BLaER1 (cell line): ENCODE results near the gene RYR1.
"Not testable (repeated sequence)": the region's sequence is repeated elsewhere in the genome, so short reads cannot be mapped to it uniquely, and the experiment has no call there.

Experiments used
- H3K27ac ChIP-seq: shearing (Covaris generic); formaldehyde crosslinking; 2 replicates; pipeline ENCODE4 v1.8.1; 2022
- H3K27me3 ChIP-seq: shearing (Covaris generic); formaldehyde crosslinking; 2 replicates; pipeline ENCODE4 v1.8.1; 2022
- H3K36me3 ChIP-seq: shearing (Covaris generic); formaldehyde crosslinking; 2 replicates; pipeline ENCODE4 v1.8.1; 2022
- H3K4me1 ChIP-seq: shearing (Covaris generic); formaldehyde crosslinking; 2 replicates; pipeline ENCODE4 v1.8.1; 2022
- H3K4me2 ChIP-seq: shearing (Covaris generic); formaldehyde crosslinking; 2 replicates; pipeline ENCODE4 v1.8.1; 2022
- H3K4me3 ChIP-seq: shearing (Covaris generic); formaldehyde crosslinking; 2 replicates; pipeline ENCODE4 v1.8.1; 2022
- H3K9ac ChIP-seq: shearing (Covaris generic); formaldehyde crosslinking; 2 replicates; pipeline ENCODE4 v1.8.1; 2022
- H3K9me3 ChIP-seq: shearing (Covaris generic); formaldehyde crosslinking; 2 replicates; pipeline ENCODE4 v1.8.1; 2022
- H4K20me1 ChIP-seq: shearing (Covaris generic); formaldehyde crosslinking; 2 replicates; pipeline ENCODE4 v1.8.1; 2022
- Cebpa-rat ChIP-seq: shearing (Covaris generic); IDR thresholded peaks from 2 replicates; pipeline ENCODE4 v1.8.1; 2022

Gene RYR1

DNA sequence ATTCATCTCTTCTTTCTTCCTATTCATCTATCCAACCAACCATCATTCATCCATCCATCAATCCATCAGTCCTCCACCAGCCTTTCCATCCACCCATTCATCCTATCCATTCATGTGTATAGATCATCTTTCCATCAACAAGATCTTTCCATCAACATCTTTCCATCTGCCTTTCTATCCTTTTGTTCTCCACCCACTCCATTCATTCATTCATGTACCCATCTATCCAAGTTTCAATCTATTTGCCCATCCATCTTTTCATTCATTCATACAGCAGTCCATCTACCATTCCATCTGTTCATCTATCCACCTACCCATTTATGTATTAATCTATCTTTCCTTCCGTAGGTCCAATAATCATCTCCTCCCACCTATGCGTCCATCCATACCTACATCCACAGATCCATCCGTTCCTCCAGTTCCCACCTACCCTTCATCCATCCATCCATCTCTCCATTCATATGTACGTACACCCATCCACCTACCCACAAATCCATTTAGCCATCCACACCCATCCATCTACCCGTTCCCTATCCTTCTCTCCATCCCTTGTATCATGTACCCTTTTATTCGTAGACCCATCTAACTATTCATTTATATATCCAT lies 53.3 kb downstream of the RYR1 start:
- Histone ChIP-seq H3K4me2 (no peak overlapping the region), H3K36me3 (no peaks in the 10 kb centered on the region), H3K4me3 (no peak overlapping the region), H3K9ac (no peak overlapping the region), H3K4me1 (peaks cover 9% of the 10 kb centered on the region; the same call in 1 of the 2 replicates), H3K9me3 (peaks cover 32% of the 10 kb centered on the region), H4K20me1 (no peaks in the 10 kb centered on the region), H3K27ac (no peak overlapping the region), H3K27me3 (no peaks in the 10 kb centered on the region)
- no peak for TF ChIP-seq Cebpa-rat

DNA sequence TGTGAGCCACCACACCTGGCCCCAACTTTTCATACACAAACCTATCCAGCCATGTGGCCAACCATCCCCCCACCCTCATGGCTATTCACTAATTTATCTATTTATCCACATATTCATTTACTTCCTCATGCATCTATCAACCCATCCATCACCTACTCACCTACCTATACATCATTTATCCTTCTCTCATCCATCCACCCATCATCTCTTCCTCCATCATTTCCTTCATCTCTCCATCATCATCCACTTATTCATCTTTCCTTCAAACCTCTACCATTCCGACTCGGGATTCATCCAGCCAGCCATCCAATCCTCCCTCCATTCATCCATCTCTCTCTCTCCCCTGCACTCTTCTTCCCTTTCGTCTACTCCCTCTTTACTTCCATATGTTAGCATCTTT lies 54.6 kb downstream of the RYR1 start:
- Histone ChIP-seq H3K9ac (no peak overlapping the region), H3K4me3 (no peak overlapping the region), H3K27ac (no peak overlapping the region), H3K9me3 (peaks cover 32% of the 10 kb centered on the region), H3K27me3 (0 out of 2 replicates have a peak, but pooled peaks cover 3% of the 10 kb centered on the region), H3K4me2 (no peak overlapping the region), H4K20me1 (no peaks in the 10 kb centered on the region), H3K36me3 (no peaks in the 10 kb centered on the region), H3K4me1 (peaks cover 22% of the 10 kb centered on the region)
- TF ChIP-seq Cebpa-rat: no peak

DNA sequence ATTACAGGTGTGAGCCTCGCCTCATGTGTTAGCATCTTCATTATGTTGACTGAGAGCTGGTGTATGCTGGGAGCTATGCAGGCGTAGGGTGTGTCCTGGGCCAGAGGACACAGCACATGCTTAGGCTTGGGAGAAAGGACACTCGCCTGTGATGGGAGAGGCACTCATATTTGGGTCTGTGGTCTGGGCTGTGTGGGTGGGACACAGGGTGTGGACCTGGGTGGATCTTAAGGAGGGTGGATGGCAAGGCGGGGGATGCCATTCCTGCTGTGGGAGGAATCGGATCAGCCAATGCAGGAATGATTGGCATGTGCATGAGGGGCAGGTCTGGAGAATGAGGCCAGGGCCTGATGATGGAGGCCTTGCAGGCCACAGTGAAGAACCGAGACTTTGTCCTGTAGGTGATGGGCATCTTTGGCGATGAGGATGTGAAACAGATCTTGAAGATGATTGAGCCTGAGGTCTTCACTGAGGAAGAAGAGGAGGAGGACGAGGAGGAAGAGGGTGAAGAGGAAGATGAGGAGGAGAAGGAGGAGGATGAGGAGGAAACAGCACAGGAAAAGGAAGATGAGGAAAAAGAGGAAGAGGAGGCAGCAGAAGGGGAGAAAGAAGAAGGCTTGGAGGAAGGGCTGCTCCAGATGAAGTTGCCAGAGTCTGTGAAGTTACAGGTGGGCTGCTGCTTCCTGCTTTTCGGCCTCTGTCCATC lies 55.4 kb downstream of the RYR1 start:
- Histone ChIP-seq H3K27me3 (0 out of 2 replicates have a peak, but pooled peaks cover 3% of the 10 kb centered on the region), H3K9me3 (peaks cover 32% of the 10 kb centered on the region), H4K20me1 (no peaks in the 10 kb centered on the region), H3K36me3 (no peaks in the 10 kb centered on the region), H3K9ac (no peak overlapping the region), H3K27ac (no peak overlapping the region), H3K4me1 (peaks cover 17% of the 10 kb centered on the region), H3K4me3 (no peak overlapping the region), H3K4me2 (no peak overlapping the region)
- no peak for TF ChIP-seq Cebpa-rat

- Histone ChIP-seq H4K20me1 (no peaks in the 10 kb centered on the region), H3K9me3 (peaks cover 26% of the 10 kb centered on the region), H3K9ac (no peak overlapping the region), H3K4me1 (peaks cover 14% of the 10 kb centered on the region), H3K4me2 (no peak overlapping the region), H3K27me3 (0 out of 2 replicates have a peak, but pooled peaks cover 3% of the 10 kb centered on the region), H3K27ac (no peak overlapping the region), H3K4me3 (no peak overlapping the region), H3K36me3 (no peaks in the 10 kb centered on the region)
- TF ChIP-seq Cebpa-rat: no peak
Measured at GRCh38 chr19:38490861-38491260, 57.4 kb downstream of the RYR1 start.

DNA sequence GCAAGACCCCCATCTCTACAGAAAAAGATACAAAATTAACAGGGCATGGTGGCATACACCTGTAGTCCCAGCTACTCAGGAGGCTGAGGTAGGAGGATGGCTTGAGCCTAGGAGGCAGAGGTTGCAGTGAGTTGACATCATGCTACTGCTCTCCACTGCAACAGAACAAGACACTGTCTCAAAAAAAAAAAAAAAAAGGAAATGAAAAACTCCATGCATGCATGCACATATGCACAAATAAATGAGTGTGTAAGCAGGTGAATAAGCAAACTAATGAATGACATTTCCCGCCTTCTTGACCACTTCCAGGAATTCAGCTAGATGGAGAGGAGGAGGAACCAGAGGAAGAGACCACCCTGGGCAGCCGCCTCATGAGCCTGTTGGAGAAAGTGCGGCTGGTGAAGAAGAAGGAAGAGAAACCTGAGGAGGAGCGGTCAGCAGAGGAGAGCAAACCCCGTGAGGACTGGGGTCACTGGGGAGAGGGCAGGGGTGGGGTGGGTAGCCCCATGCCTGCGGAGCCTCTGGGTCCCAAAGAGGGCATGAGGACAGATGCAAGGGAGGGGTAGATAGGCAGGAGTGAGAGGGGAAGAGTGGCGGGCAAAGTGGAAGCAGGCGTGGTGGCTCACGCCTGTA lies 58.8 kb downstream of the RYR1 start:
- peaks cover 14% of the 10 kb centered on the region for H3K4me1 ChIP-seq
- H3K4me3 ChIP-seq: no peak overlapping the region
- H3K27ac ChIP-seq: no peak overlapping the region
- peaks cover 21% of the 10 kb centered on the region for H3K9me3 ChIP-seq
- no peaks in the 10 kb centered on the region for H3K36me3 ChIP-seq
- no peak overlapping the region for H3K9ac ChIP-seq
- no peak for TF ChIP-seq Cebpa-rat
- H3K27me3 ChIP-seq: 0 out of 2 replicates have a peak, but pooled peaks cover 3% of the 10 kb centered on the region
- no peaks in the 10 kb centered on the region for H4K20me1 ChIP-seq
- peak overlapping the region; percentile 11 for H3K4me2 ChIP-seq

DNA sequence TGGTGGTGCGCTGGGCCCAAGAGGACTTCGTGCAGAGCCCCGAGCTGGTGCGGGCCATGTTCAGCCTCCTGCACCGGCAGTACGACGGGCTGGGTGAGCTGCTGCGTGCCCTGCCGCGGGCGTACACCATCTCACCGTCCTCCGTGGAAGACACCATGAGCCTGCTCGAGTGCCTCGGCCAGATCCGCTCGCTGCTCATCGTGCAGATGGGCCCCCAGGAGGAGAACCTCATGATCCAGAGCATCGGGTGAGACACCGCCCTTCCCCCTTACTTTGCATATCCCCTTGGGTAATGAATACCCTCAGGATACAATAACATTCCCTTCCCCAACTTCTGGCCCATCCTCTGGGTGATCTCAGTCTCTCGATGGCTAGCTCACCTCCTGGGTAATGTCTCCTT lies 60.9 kb downstream of the RYR1 start:
- H3K4me1 ChIP-seq: peaks cover 14% of the 10 kb centered on the region
- peaks cover 17% of the 10 kb centered on the region for H3K9me3 ChIP-seq
- H3K9ac ChIP-seq: no peak overlapping the region
- H3K36me3 ChIP-seq: no peaks in the 10 kb centered on the region
- TF ChIP-seq Cebpa-rat: no peak
- 0 out of 2 replicates have a peak, but pooled peaks cover 3% of the 10 kb centered on the region for H3K27me3 ChIP-seq
- H3K4me3 ChIP-seq: no peak overlapping the region
- H3K27ac ChIP-seq: no peak overlapping the region
- H3K4me2 ChIP-seq: no peak overlapping the region
- H4K20me1 ChIP-seq: no peaks in the 10 kb centered on the region

GRCh38 chr19:38495375-38495774 lies 61.9 kb downstream of the RYR1 start:
- H3K36me3 ChIP-seq, H3K9ac ChIP-seq, H3K4me2 ChIP-seq, H3K27ac ChIP-seq, H4K20me1 ChIP-seq, H3K4me3 ChIP-seq, H3K27me3 ChIP-seq: not testable (repeated sequence)
- peaks cover 14% of the 10 kb centered on the region for H3K4me1 ChIP-seq
- peaks cover 12% of the 10 kb centered on the region for H3K9me3 ChIP-seq

- H3K4me1 ChIP-seq: peaks cover 14% of the 10 kb centered on the region
- H3K9me3 ChIP-seq: peaks cover 5% of the 10 kb centered on the region
- no peak overlapping the region for H3K27ac ChIP-seq
- 0 out of 2 replicates have a peak, but pooled peaks cover 3% of the 10 kb centered on the region for H3K27me3 ChIP-seq
- no peaks in the 10 kb centered on the region for H4K20me1 ChIP-seq
- H3K4me3 ChIP-seq: no peak overlapping the region
- no peak overlapping the region for H3K4me2 ChIP-seq
- no peak overlapping the region for H3K9ac ChIP-seq
- TF ChIP-seq Cebpa-rat: no peak
- no peaks in the 10 kb centered on the region for H3K36me3 ChIP-seq
Measured at GRCh38 chr19:38496116-38496515, 62.6 kb downstream of the RYR1 start.

DNA sequence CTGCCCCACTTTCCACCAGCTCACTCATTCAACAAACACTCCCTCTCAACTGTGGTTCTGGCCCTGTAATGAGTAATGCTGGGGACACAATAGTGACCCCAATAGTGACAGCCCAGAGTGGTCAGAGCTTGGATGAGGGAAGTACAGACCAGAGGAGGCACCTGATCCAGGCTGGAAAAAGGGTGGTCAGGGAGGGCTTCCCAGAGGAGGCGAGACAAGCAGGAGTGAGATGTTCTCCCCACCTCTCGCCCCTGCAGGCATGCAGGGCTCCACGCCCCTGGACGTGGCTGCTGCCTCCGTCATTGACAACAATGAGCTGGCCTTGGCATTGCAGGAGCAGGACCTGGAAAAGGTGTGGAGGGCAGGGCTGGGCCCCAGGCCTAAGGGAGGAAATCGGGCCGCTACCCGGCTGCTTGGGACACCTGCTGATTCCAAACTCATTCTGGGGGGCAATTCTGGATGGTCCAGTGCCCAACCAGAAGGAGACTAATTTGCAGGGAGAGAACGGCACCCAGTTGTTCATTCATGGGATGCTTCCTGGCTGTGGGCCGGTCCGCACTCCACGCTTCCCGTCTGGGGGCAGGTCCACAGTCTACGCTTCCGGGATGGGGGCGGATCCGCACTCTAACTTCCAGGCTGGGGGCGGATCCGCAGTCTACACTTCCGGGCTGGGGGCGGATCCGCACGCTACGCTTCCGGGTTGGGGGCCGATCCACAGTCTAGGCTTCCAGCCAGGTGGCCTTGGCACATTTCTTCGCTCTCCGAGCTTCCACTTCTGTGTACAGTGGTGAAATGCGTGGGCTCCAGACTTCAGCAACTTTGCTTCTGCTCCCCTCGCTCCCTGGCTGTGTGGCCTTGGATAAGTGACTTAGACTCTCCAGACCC lies 63.4 kb downstream of the RYR1 start:
- Histone ChIP-seq H4K20me1 (no peaks in the 10 kb centered on the region), H3K4me1 (peaks cover 14% of the 10 kb centered on the region), H3K36me3 (no peaks in the 10 kb centered on the region), H3K27ac (no peak overlapping the region), H3K27me3 (0 out of 2 replicates have a peak, but pooled peaks cover 3% of the 10 kb centered on the region), H3K9me3 (no peaks in the 10 kb centered on the region), H3K4me3 (no peak overlapping the region), H3K4me2 (no peak overlapping the region), H3K9ac (no peak overlapping the region)
- no peak for TF ChIP-seq Cebpa-rat
